Astrocyte of the cerebellum (primary cell): ENCODE data around the gene PDHX.

ENCODE experiments used
- DNase-seq: peaks from one replicate; pipeline ENCODE4 v3.0.0-alpha.2; 2011; ENCODE audit warnings: low read depth
- H3K4me3 ChIP-seq: 2 replicates; pipeline ENCODE4 v1.5.1; 2011; ENCODE audit warnings: mild to moderate bottlenecking, low read depth, low read length, moderate library complexity
- in situ Hi-C: cut with HindIII; loops from 2 replicates; pipeline ENCODE4 v1.10.0; 2017; ENCODE audit warnings: low sequenced_read_pairs
- TF ChIP-seq, protein P1 (sequence below): IDR thresholded peaks from 2 replicates; pipeline ENCODE4 v1.5.1; 2012; ENCODE audit warnings: low read length, low read depth, moderate library complexity, mild to moderate bottlenecking; ENCODE audit errors: missing control alignments

PDHX gene

DNA sequence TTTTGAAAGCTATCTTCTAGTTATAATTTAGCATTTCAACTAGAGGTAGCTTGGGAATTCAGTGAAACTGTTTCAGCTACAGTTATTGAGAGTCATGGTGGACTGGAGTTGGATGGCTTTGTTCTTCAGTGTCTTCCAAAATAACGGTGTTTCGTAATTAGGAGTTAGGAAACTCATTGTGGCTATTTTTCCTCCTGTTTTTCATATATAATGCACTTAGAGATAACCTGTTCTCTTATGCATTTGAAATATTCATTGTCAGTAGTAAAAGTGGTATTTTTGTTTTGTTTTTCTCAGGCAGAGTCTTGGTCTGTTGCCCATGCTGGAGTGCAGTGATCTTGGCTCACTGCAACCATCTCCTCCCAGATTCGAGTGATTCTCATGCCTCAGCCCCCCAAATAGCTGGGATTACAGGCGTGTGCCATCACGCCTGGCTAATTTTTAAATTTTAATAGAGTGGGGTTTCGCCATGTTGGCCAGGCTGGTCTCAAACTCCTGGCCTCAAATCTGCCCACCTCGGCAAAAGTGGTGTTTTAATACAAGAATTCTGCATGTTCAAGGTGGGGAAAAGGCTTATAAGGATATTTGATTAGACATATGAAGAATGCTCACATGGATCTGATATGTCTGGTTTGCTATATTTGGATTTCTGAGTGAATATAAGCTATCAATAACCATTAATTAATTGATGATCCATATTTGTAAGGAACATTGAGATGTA, 12.7 kb downstream of the PDHX start:
- in situ Hi-C loops: loop anchor here (5.0 kb wide), 4 partner anchors 58 to 488 kb away; partner anchors contain the start of gene SLC1A2
- DNase-seq: no peak
- H3K4me3 ChIP-seq: no peak overlapping the region
- TF ChIP-seq, protein P1, sequence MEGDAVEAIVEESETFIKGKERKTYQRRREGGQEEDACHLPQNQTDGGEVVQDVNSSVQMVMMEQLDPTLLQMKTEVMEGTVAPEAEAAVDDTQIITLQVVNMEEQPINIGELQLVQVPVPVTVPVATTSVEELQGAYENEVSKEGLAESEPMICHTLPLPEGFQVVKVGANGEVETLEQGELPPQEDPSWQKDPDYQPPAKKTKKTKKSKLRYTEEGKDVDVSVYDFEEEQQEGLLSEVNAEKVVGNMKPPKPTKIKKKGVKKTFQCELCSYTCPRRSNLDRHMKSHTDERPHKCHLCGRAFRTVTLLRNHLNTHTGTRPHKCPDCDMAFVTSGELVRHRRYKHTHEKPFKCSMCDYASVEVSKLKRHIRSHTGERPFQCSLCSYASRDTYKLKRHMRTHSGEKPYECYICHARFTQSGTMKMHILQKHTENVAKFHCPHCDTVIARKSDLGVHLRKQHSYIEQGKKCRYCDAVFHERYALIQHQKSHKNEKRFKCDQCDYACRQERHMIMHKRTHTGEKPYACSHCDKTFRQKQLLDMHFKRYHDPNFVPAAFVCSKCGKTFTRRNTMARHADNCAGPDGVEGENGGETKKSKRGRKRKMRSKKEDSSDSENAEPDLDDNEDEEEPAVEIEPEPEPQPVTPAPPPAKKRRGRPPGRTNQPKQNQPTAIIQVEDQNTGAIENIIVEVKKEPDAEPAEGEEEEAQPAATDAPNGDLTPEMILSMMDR: no peak

DNA sequence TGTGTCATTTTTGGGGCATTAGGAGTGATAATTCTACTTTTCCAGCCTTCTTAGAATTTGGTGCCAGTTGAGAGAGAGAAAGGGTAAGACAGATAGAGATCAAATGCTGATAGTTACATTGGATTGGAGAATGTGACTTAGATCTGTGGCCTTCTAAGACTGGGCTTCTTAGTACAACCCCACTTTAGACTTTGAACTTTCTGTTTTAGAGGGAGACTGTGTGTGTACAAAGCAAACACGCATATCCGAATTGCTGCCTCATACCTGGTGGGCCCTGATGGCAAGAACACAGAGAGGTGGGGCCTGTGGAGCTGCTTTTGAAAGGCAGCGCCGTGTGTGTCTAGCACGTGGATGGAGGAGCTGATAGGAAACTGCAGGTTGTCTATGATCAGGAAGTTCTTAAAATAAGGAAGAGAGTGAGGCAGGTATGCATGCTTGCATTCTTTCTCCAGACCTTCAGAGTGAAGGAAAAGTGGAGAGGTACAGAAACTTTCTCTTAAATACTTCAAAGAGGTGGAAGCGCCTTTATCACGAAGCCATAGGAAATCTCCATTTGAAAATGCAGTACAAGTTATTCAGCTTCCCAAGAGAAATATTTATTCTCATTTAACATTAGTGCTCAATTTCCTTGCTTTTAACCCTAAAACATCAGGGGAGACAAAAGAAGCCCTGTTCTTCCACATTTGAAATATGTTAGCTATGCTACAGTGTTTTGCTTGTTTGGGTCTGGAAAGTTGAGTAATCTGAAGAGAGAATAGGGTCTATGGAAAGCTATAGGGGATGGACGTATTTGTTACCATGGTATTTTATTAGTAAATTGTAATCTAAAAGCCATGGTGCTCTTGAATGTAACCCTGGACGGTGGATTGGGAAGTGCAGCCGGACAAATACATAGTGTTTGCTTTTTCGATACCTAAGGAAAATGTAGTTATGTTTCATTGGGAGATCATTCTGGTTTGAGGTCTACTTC, 13.7 kb downstream of the PDHX start:
- DNase-seq: no peak
- TF ChIP-seq, protein P1: no peak
- in situ Hi-C loops: loop anchor here (5.0 kb wide), 4 partner anchors 57 to 487 kb away; partner anchors contain the start of gene SLC1A2
- no peak overlapping the region for H3K4me3 ChIP-seq

DNA sequence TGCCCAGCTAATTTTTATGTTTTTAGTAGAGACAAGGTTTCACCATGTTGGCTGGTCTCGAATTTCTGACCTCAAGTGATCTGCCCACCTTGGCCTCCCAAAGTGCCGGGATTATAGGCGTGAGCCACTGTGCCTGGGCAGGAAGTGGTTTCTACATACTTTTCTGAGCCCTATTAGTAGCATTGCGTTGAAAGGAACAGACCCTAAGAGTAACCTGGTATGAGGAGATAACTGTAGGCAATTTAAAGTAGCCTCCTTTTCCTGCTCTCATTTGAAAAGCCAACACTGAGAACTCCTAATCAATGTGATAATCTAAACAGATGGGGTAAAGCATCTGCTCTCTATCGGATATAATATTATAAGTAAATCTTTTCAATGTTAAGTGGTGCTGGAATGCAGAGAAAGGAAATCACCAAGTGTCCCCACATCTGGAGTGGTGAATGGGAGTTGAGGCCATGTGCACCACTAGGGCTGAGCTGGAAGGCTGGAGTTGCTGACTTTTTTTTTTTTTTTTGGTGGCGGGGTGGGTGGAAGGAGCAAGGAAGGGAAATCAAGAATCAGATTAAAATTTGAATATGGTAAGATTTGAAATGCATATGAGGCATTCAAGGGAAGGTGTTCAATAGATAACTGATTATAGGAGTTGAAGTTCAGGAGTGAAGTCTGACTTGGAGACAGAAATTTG, 20.7 kb downstream of the PDHX start:
- in situ Hi-C loops: no loop called here
- no peak overlapping the region for H3K4me3 ChIP-seq
- TF ChIP-seq, protein P1: no peak
- no peak for DNase-seq

DNA sequence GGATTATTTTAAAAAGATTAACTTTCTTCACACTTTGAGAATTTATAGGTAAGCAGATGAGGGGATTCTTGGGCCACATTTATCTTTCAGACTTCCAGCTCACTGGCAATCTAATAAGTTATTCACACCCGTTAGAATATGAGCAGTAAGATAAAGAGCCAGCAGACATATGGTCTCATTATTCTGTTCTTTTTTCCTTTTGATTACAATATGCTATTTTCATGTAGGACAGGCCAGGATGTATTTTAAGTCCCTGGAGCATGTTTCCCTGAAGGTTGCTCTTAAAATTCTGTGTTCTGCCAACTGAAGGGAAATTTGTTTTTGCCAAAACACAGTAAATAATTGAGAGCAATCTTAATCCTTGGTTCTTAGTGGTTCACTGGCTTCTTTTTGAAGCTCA, 22.2 kb downstream of the PDHX start:
- in situ Hi-C loops: no loop called here

DNA sequence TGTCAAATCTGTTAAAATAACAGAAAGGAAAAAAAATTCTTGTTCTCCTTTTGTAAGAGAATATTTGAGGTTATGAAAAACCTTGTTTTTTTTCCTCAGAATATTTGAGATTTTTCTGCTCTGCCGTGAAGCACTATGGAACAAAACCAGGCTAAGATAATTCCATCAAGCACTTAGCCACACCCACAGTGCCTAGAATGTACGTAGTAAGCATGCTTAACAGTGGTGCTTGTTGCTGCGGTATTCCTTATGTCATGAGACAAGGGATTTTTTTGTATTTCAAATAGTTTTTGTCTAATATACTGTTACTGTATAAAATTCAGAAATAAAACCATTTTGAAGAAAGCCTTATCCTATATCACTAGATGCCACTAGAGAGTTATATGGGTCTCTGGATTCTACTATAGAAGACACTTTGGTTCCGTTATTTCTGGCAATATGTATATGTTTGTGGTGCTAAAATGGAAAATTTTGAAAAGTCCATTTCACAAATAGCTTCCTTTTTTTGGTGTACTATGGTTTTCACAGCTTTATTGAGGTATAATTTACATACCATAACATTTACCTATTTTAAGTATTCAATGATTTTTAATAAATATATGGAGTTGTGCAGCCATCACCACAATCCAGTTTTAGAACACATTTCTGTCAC, 23.7 kb downstream of the PDHX start:
- no peak overlapping the region for H3K4me3 ChIP-seq
- TF ChIP-seq, protein P1: no peak
- in situ Hi-C loops: no loop called here
- DNase-seq: peak; percentile 63

More for the DNA sequence above, 22.2 kb downstream of the PDHX start:
- TF ChIP-seq, protein P1: no peak
- no peak overlapping the region for H3K4me3 ChIP-seq
- DNase-seq: no peak
